Activated CD4-positive, alpha-beta T cell treated with anti-CD3 and anti-CD28 coated beads, Interleukin-2, amount 50 U/mL, for 16 hours (primary cell): Measurements from ENCODE around the gene DUT.

ENCODE experiments used
- DNase-seq: peaks from one replicate; pipeline ENCODE4 v3.0.0-alpha.2; 2020

The DUT gene

DNA sequence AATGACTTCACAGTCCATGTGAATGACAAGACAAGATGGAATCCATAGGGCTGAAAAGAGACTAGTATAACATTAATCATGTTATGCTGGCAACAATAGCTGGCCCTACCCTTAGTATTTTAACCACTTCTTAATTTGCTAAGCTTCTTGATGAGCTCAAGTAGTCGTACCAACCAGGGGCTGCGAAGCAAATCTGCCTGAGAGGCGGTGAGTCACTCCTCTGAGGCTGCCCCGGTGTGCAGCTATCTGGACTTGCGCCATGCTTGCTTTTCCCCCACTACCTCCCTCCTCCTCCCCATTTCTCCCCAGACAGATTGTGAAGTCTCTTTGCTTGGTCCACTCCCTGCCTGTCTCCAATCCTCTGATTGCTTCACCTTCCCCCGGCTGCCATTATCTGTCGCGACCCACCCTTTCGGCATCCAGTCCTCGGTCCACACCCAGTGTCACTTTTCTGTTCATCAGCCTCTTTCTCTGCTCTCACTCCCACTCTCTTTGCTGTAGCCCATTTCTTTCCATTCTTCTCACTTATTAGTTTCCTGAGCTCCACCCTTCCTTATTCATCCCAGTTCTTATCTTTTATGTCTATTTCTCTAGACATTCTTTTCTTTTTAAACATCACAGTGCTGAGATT lies 42.7 kb downstream of the DUT start:
- DNase-seq: no peak

DNA sequence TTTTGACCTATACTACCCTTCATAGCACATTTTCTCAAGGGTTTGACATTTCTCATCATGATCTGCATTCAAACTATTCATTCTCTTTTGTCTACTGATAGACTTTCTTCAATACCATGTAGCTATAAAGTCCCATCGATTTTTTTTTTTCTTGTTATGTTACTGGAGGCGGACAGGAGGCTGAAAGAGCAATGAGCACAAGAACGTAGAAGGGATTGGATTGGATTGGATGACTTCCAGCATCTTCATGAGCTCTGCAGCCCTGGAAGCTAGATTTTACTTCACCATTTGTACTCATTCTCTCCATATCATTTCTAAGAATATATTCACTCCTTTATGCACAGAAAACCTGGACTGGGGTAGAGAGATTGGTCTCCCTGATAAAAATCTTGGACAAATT lies 43.2 kb downstream of the DUT start:
- no peak for DNase-seq

DNA sequence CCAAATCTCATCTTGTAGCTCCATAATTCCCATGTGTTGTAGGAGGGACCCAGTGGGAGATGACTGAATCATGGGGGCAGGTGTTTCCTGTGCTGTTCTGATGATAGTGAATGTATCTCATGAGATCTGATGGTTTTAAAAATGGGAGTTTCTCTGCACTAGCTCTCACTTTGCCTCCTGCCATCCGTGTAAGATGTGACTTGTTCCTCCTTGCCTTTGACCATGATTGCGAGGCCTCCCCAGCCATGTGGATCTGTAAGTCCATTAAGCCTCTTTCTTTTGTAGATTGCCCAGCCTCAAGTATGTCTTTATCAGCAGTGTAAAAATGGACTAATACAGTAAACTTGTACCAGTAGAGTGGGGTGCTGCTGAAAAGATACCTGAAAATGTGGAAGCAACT lies 44.5 kb downstream of the DUT start:
- no peak for DNase-seq

DNA sequence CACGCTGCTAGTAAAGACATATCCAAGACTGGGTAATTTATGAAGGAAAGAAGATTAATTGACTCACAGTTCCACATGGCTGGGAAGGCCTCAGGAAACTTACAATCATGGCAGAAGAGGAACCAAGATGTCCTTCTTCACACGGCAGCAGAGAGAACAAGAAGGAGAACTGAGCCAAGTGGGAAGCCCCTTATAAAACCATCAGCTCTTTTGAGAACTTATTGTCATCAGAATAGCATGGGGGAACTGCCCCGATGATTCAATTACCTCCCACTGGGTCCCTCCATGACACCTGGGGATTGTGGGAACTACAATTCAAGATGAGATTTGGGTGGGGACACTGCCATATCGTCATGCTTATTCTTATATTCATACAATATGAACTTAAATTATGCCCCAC lies 49.0 kb downstream of the DUT start:
- no peak for DNase-seq

DNA sequence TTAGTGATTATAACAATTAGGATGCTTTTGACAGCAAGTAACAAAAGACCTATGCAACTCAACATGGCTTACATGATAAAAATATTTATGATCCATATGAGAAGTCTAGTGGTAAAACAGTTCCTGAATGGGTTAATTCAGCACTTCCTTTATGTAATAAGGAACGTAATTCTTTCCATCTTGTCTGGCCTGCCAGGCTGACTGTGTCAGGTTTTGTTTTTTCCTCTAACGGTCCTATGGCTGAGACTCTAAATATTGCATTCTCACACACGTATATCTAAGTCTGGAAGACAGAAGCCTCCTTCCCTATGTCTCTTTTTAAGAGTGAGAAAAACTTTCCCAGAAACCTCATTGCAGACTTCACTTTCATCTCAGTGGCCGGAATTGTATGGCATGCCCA lies 50.6 kb downstream of the DUT start:
- DNase-seq: no peak

DNA sequence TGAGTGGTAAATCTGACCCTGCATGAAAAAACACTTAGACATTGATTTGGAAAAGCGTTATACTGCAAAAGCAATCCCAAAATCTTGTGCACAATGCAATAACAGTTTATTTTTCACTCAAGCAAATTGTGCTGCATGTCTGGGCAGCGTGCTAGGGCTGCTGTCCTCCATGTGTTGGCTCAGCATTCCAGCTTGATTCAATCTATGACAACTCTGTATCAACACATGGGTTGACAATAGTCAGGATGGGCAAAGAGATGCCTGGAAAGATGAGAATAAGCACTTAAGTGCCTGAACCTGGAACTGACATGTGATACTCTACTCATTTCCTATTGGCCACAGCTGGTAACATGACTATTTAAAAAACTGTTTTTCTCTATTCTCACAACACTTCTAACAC lies 51.8 kb downstream of the DUT start:
- no peak for DNase-seq

DNA sequence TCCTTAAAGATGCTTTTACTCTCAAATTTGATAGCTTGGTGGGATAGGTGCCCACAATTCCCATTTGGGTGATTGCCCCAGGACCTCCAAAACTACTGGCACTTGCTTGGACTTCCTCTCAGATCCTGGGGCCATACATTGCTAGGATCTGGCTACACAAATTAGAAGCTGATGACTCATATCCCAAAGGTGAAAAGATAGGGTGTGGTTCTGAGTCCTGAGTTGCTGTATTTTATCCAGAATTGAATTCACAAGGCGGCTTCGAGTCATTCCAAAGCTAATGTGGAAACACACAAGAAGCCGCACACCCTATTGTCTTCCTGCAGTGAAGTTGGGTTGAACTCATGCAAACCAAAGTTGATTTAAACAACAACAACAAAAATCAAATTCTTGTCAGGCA lies 53.4 kb downstream of the DUT start:
- DNase-seq: no peak

DNA sequence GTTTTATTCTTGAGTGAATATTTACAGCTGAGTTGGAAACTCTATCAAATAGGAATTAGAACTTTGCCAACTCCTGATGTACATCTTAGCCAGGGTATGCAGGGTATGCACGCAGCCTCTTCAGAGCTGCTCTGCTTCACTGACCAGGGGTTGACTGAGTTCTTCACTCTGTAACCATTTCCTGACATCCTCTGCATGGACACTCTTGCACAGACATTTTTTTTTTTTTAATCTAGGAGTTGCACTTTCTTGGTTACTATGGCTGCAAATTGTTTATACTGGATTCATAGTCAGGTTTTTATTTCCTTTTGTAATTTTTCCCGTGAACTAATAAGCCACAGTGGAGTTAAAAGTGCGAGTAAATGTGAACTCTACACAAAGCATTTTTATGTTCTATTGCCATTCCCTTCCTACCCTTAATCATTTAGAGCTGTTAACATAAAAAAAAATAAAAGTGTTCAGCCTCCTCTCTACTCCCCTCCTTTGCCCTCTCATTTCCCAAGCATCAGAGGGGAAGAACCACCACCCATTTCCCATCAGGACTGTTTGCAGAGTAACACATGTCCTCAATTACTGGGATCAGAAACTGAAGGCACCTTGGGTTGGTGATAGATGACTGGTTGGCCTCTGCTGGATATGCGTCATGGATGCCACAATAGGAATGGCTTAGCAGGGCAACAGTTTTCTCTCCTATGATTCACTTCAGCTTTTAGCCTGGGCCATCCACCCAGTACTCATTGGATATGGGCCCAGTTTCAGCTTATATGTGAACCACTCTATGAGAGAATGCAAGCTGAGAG lies 54.0 kb downstream of the DUT start:
- DNase-seq: no peak

DNA sequence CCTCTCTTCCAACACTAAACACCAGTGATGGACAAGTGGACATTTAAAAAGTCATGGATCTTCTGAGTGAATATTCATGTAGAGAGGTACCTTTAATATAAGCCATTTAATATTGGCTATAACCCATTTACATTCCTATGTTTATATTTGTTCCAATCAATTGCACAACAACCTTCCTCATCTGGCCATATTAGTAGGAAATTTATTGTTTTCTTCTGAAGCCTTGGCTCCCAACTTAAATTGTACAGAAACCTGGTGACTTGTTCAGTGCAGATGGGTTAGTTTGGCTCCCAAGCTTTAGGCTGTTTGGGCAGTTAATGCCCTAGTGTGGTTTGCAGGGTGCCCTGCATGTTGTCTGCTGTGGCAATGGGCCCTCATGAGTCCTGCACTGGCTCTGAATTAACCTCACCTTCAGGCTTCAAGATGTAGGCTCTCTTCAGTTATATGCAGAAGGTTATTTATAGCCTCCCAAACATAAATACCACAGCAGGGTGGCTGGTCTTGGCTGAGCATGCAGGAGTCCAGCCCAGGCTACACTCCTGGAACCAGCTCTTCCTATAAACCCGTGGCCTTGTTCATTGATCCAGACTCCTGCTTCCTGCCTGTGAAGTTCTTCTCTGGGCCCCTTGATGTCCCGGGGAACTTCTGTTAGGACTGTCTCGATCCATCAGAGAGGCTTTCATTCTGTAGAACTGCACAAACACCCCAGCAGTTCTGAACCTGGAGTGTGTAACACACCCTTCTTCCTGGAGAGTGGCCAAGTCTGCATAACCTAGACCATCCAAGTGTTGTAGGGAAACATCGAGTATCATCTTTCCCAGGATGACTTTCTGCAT lies 57.0 kb downstream of the DUT start:
- no peak for DNase-seq

DNA sequence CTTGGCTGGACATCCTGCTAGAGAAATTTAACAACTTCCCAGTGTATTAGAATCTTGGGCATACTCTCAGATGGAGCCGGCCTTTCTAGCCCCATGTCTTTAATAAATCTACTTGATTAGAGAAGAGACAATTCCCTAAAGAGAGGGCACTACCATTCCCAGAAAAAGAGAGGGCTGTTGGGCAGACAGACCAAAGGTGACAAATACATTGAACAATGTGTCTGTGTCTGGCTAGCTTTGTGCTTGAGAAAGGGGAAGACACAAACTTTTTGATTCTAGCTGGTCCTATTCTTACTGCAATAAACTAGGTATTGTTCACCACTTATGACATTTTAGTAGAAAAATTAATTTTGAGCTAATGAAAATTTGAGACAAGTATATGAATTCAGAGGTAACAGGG lies 57.7 kb downstream of the DUT start:
- DNase-seq: no peak

DNA sequence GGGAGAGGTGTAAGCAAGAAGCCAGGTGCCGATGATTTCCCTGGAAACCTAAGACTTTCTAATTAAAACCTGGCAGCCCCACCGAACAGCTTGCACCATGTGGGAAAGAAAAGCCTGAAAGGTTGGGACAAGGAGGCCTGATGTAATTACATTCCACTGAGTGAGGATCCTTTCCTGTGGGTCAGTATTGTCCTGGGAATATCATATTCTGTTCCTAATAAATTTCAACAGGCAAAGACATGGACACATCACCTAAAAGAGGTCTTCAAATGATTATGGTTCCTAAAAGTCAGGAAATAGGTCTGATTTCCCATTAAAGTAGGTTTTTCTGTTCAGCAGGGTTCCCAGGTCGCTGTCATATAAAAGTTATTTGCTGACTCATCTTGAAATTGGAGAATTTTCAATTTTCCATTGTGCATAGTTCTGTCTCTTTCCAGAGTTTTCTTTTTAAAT lies 58.5 kb downstream of the DUT start:
- no peak for DNase-seq

DNA sequence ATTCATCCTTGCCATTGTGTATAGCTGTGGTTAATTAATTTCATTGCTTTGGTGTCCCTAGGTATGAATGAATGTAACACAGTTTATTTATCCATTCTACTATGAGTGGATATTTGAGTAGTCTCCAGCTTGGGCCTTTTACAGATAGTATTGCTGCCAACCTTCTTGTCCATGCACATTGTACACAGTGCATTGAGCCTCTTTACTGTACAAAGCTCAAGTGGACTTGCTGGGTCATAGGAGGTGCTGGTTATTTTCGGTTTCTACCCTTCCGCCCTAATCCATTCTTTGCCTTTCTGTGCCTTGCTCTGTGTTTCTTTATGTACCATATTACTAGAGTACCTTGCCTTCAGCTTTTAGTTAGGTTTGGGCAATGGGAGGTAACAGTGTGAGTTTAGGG lies 60.7 kb downstream of the DUT start:
- DNase-seq: no peak

DNA sequence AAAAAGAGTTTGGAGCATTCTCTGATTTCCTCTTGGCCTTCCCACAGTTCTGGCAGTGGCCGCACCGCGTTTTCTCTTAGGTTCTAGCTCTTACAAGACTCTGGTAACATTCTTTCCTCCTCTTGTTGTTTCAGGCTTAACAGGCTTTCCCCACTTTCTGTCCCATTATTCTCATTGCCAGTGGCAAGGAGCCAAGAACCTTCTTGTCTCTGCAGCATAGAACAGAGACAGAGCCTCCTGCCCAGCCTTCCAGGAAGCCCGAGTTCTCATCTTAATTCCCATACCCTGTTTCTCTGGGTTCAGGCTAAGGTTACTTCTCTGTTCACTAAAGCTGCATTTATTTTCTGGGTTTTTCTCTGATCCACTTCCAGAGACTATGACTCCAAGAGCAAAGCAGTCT lies 61.1 kb downstream of the DUT start:
- no peak for DNase-seq
